GM18873 (cell line): ENCODE data around the gene ACACB.

ENCODE experiments used
- ATAC-seq: cut with Tn5 transposase; IDR thresholded peaks from one replicate; pipeline ENCODE4 v1.9.1; 2021; ENCODE audit warnings: mild to moderate bottlenecking, moderate library complexity, moderate number of reproducible peaks; ENCODE audit not compliant: unreplicated experiment, low FRiP score

ACACB gene

GRCh38 chr12:109115758-109116610 lies at the start of gene ACACB:
Gene ACACB, plus strand, starts transcription at chr12:109116587. Its CDS starts 22,819 bp downstream, at chr12:109139406.
- ATAC-seq, result no peak

- ATAC-seq, result no peak
These were observed 46.8 kb upstream of the ACACB start for GRCh38 chr12:109069307-109070271.

- no peak for ATAC-seq
These were observed 41.5 kb upstream of the ACACB start for GRCh38 chr12:109074866-109075265.

GRCh38 chr12:109082751-109083150 lies 33.6 kb upstream of the ACACB start:
- ATAC-seq, result no peak

GRCh38 chr12:109084425-109084824 lies 32.0 kb upstream of the ACACB start:
- no peak for ATAC-seq

- ATAC-seq, result no peak
These were observed 30.8 kb upstream of the ACACB start for GRCh38 chr12:109085590-109085989.

- ATAC-seq, result no peak
These were observed 29.1 kb upstream of the ACACB start for GRCh38 chr12:109087250-109087649.

GRCh38 chr12:109088818-109089217 lies 27.6 kb upstream of the ACACB start:
- no peak for ATAC-seq

- no peak for ATAC-seq
These were observed 26.7 kb upstream of the ACACB start for GRCh38 chr12:109089683-109090082.

GRCh38 chr12:109092497-109093021 lies 23.8 kb upstream of the ACACB start:
- ATAC-seq, result no peak

- peak; percentile 47 for ATAC-seq
These were observed 23.1 kb upstream of the ACACB start, which contains the start of gene ALKBH2 for GRCh38 chr12:109093022-109093918. Gene ALKBH2, minus strand, starts transcription at chr12:109093472. Its CDS starts 686 bp downstream, at chr12:109092786.

- ATAC-seq, result no peak
These were observed 19.3 kb upstream of the ACACB start for GRCh38 chr12:109097140-109097434.

GRCh38 chr12:109097435-109098182 lies 18.8 kb upstream of the ACACB start, which contains the start of gene UNG:
Gene UNG, plus strand, starts transcription at chr12:109097597. Its CDS starts 83 bp downstream, at chr12:109097680.
- peak; percentile 80 for ATAC-seq

GRCh38 chr12:109098183-109098604 lies 18.2 kb upstream of the ACACB start:
- peak; percentile 15 for ATAC-seq

GRCh38 chr12:109098651-109099050 lies 17.7 kb upstream of the ACACB start:
- no peak for ATAC-seq

- no peak for ATAC-seq
These were observed 16.9 kb upstream of the ACACB start for GRCh38 chr12:109099431-109100020.

- no peak for ATAC-seq
These were observed 15.6 kb upstream of the ACACB start for GRCh38 chr12:109100741-109101140.

- no peak for ATAC-seq
These were observed 13.9 kb upstream of the ACACB start for GRCh38 chr12:109102491-109102890.

- ATAC-seq, result no peak
These were observed 11.2 kb upstream of the ACACB start for GRCh38 chr12:109105176-109105575.
